HG03175 (cell line): ENCODE data around the gene ZC3HAV1.
"Not testable (repeated sequence)": the region's sequence is repeated elsewhere in the genome, so short reads cannot be mapped to it uniquely, and the experiment has no call there.

Source experiments
- ATAC-seq: cut with Tn5 transposase; IDR thresholded peaks from one replicate; pipeline ENCODE4 v1.9.1; 2021; ENCODE audit warnings: mild to moderate bottlenecking, moderate library complexity; ENCODE audit not compliant: unreplicated experiment

The ZC3HAV1 gene

GRCh38 chr7:139112741-139113250, 3.3 kb upstream of the ZC3HAV1 start:
- ATAC-seq, result no peak

GRCh38 chr7:139112316-139112715, 2.8 kb upstream of the ZC3HAV1 start:
- ATAC-seq, result no peak

GRCh38 chr7:139111811-139112301, 2.3 kb upstream of the ZC3HAV1 start:
- no peak for ATAC-seq

- ATAC-seq, result no peak
Observed at GRCh38 chr7:139111147-139111546, 1.6 kb upstream of the ZC3HAV1 start.

DNA sequence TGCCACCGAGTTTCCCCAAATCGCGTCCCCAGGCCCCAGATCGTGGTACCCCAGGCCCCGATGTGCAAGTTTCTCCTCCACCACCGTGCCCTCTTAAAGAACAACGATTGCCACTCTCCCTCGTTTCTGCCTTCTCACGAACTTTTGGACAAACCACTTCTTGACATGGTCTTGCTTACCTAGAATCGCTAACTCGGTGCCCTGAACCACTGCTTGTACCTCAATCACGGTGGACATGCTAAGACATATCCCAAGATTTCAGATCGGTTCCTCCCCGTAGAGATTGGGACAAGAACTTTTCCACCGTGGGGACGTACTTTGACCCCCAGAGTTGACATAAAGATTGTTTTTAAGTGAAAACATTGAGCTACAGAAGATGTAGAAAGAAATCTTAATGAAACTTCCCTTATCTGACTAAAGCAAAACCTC, 477 bp upstream of the ZC3HAV1 start:
- ATAC-seq, result no peak

GRCh38 chr7:139108266-139109187, 993 bp downstream of the ZC3HAV1 start:
- peak; percentile 3 for ATAC-seq

DNA sequence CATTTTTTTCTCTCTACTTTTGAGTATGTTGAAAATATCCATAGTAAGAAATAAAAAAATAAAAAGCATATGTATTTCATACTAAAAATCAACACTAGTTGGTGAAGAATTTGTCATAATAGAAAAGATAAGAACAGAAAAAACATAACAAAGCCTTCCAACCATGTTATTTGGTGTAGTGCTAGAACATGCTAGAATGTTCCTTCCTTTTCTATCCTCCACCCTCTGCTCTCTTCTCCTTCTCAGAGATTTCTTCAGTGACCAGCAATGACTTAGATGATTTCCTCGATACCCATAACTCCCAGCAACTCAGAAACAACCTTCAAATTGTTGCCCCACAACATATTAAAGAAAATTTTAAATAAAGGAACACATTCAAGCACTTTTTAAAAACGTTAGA, 2.6 kb downstream of the ZC3HAV1 start:
- ATAC-seq, result no peak

- ATAC-seq, result not testable (repeated sequence)
Observed at GRCh38 chr7:139106227-139106626, 3.3 kb downstream of the ZC3HAV1 start.

DNA sequence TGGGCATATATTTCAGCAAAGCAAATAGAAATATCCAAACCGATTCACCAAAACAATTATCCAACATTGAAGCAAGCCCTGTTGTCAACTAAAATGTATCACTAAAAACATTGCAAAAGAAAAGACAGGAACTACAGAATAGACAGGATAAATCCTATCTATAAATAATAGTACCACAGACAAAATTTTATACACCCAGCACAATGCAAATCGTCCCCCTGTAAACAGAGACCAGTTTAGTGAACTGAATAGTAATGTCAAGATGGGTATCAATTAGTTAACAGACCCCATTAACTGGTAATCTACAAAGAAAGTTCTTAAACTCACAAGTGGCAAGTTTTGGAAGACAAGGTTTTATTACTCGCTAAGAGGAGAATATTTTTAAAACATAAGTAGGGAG, 4.0 kb downstream of the ZC3HAV1 start:
- ATAC-seq, result no peak

- no peak for ATAC-seq
Observed at GRCh38 chr7:139104091-139104450, 5.4 kb downstream of the ZC3HAV1 start.

- ATAC-seq, result no peak
Observed at GRCh38 chr7:139103057-139103815, 6.3 kb downstream of the ZC3HAV1 start.

GRCh38 chr7:139101637-139102158, 7.8 kb downstream of the ZC3HAV1 start:
- ATAC-seq, result not testable (repeated sequence)

DNA sequence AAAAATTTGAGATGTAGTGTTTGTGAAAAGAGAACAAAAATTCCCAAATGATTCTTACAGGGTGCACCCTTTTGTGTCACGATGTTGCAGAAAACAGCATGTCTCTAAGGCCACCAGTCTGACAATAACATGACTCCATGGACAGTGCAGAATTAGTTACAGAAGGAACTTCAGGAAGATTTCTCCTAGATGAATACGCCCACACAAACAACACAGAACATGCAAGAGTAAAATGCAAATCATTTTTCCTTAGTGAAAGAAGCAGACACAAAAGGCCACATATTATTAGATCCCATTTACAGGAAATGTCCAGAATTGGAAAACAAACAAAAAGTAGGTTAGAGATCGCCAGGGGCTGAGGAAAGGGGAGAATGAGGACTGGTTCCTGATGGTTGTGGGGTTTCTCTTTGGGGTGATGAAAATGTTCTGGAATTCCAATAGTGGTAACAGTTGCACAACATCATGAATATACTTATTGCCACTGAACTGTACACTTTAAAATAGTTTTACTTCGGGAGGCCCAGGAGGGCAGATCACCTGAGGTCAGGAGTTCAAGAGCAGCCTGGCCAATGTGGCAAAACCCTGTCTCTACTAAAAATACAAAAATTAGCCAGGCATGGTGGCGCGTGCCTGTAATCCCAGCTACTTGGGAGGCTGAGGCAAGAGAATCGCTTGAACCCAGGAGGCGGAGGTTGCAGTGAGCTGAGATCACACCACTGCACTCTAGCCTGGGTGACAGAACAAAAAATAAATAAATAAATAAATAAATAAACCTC, 10.2 kb downstream of the ZC3HAV1 start:
- no peak for ATAC-seq

- ATAC-seq, result peak; percentile 100
Observed at GRCh38 chr7:139095194-139095659, 14.3 kb downstream of the ZC3HAV1 start.

DNA sequence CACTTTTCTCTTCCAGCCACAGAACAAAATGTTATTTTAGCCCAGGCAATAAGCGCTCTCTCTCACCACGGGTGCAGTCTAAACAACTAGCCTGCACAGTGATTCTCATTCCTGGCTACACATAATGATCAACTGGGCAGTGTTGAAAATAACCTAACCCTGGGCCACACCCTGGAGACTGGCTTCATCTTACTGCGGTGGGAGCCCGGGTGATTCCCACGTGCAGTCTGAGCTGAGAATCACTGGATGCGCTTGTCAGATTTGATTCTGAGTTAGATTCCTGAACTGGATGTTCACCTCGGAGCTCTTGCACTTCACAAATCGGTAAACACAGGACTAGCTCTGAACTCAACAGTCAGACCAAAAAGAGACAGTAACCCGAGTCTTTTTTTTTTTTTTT, 14.9 kb downstream of the ZC3HAV1 start:
- no peak for ATAC-seq

GRCh38 chr7:139094030-139094429, 15.5 kb downstream of the ZC3HAV1 start:
- no peak for ATAC-seq

- ATAC-seq, result not testable (repeated sequence)
Observed at GRCh38 chr7:139093512-139093911, 16.0 kb downstream of the ZC3HAV1 start.

DNA sequence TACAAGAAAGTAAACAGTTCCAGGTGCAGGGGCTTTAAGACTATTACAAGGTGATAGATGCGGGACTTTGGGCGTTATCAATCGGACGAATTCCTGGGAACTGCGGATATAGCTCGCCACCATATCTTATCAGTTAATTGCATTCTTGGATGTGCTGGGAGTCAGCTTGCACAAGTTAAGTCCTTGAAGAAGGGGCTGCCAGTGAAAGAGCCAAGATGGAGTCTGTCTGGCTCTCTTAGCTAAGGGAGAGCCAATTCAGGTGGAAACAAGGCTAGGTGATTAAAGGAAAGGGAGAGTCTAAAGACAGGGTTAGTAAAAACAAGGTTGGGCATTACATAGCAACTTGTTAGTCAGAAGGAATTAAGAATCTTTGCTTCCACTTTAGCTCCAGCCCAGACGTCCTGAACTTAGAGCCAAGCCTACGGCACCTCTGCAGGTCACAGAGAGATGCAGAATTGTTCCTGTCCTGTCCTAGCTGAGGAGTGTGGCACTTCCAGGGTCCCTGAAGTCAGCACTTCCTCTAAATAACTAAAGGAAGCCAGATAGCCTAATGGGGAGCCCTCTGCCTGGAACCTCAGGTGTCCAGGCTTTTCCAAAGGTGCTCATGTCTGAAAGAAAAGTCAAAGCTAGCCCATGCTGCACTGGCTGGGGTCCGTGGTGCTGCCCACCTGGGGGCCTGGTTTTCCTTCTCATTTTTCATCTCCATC, 17.3 kb downstream of the ZC3HAV1 start:
- no peak for ATAC-seq

DNA sequence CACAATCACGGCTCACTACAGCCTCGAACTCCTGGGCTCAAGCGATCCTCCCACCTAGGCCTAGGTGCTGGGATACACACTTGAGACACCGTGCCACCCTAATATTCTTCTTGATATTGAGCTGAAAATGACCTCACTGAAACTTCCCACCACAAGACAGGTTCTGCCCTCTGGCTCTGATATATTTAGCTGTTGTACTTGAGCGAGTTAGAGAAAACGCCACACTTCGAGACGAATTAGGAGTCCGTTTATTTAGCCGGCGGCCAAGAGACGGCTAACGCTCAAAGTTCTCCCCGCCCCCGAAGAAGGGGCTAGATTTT, 17.9 kb downstream of the ZC3HAV1 start:
- no peak for ATAC-seq

DNA sequence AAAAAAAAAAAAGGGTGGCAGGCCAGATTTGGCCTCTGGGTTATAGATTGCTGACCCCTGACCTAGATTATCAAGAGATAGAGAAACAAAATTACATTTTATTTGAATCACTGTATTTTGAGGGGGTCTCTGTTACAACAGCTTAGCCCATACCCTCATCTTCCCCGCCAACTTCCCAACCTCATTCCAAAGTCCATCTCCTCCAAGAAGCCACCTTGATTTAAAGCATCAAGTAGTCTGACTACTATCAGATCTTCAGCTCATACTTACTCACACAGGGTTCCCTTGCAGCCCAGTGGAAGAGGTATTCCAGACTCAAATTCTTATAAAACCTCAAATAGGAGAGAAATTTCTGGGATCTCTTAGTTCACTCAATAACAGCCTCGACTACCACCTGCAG, 20.4 kb downstream of the ZC3HAV1 start:
- ATAC-seq, result no peak
